ENCODE measurements around the gene KRT5.

The KRT5 gene

GRCh38 chr12:52519826-52520662, at the start of gene KRT5:
TSS of gene KRT5 (minus strand) at chr12:52520394. CDS start at chr12:52520296, 98 bp downstream.
- DNase-seq: no peak

- no peak for DNase-seq
These were observed 47.9 kb upstream of the KRT5 start for GRCh38 chr12:52568111-52568510.

GRCh38 chr12:52566847-52567291, 46.7 kb upstream of the KRT5 start:
- peak; percentile 36 for DNase-seq

GRCh38 chr12:52564582-52564981, 44.4 kb upstream of the KRT5 start:
- no peak for DNase-seq

GRCh38 chr12:52561880-52562449, 41.8 kb upstream of the KRT5 start:
- DNase-seq: no peak

GRCh38 chr12:52559979-52560378, 39.8 kb upstream of the KRT5 start:
- DNase-seq: no peak

GRCh38 chr12:52558781-52559445, 38.7 kb upstream of the KRT5 start:
- DNase-seq: no peak

- no peak for DNase-seq
These were observed 37.3 kb upstream of the KRT5 start for GRCh38 chr12:52557476-52557875.

GRCh38 chr12:52555577-52555976, 35.4 kb upstream of the KRT5 start:
- no peak for DNase-seq

- no peak for DNase-seq
These were observed 32.5 kb upstream of the KRT5 start, which contains the start of gene KRT71 for GRCh38 chr12:52552681-52553195. TSS of gene KRT71 (minus strand) at chr12:52553145. CDS start at chr12:52553077, 68 bp downstream.

GRCh38 chr12:52552055-52552454, 31.9 kb upstream of the KRT5 start:
- DNase-seq: no peak

GRCh38 chr12:52551216-52551865, 31.1 kb upstream of the KRT5 start:
- DNase-seq: no peak

GRCh38 chr12:52546126-52546525, 25.9 kb upstream of the KRT5 start:
- no peak for DNase-seq

- no peak for DNase-seq
These were observed 24.0 kb upstream of the KRT5 start for GRCh38 chr12:52543985-52544883.

GRCh38 chr12:52542785-52543318, 22.7 kb upstream of the KRT5 start:
- no peak for DNase-seq

- no peak for DNase-seq
These were observed 22.0 kb upstream of the KRT5 start for GRCh38 chr12:52542157-52542556.

- no peak for DNase-seq
These were observed 21.5 kb upstream of the KRT5 start for GRCh38 chr12:52541709-52542108.

GRCh38 chr12:52540531-52540930, 20.3 kb upstream of the KRT5 start:
- DNase-seq: no peak

- DNase-seq: no peak
These were observed 19.6 kb upstream of the KRT5 start for GRCh38 chr12:52539821-52540173.

GRCh38 chr12:52539083-52539820, 19.1 kb upstream of the KRT5 start:
- no peak for DNase-seq

- DNase-seq: no peak
These were observed 16.9 kb upstream of the KRT5 start for GRCh38 chr12:52537101-52537500.

All from activated CD8-positive, alpha-beta memory T cell treated with anti-CD3 and anti-CD28 coated beads, Interleukin-2, amount 50 U/mL, for 4 hours (primary cell).